Occipital lobe (tissue), 2 donors: ENCODE measurements around the gene REC114. TPM values are rescaled to one million over a fixed set of nuclear protein-coding genes. Genes with fewer than 3 reads are reported as not detected.
"Not testable (repeated sequence)": the region's sequence is repeated elsewhere in the genome, so short reads cannot be mapped to it uniquely, and the experiment has no call there.

Experiments
- DNase-seq: peaks from one replicate; lab custom pipeline; 2025; lab: John Stamatoyannopoulos, UW
- total RNA-seq: library from RNA; depleted of rRNA; stranded (reverse); fragments of >200 nt; gene quantifications from one replicate; pipeline ENCODE4 v1.2.3, GENCODE V29; 2014

Gene REC114
- total RNA-seq, 1 donor from 2014 or later, result not detected

- DNase-seq, result no peak
These were observed 12.9 kb downstream of the REC114 start for GRCh38 chr15:73455876-73456275.

GRCh38 chr15:73457334-73457733 lies 14.4 kb downstream of the REC114 start:
- DNase-seq, result no peak

GRCh38 chr15:73460662-73461061 lies 17.7 kb downstream of the REC114 start:
- DNase-seq, result no peak

GRCh38 chr15:73464602-73465001 lies 21.6 kb downstream of the REC114 start:
- DNase-seq, result no peak

- no peak for DNase-seq
These were observed 24.8 kb downstream of the REC114 start for GRCh38 chr15:73467758-73468157.

GRCh38 chr15:73474785-73475184 lies 31.8 kb downstream of the REC114 start:
- DNase-seq, result no peak

GRCh38 chr15:73476704-73477216 lies 33.8 kb downstream of the REC114 start:
- DNase-seq, result no peak

GRCh38 chr15:73480050-73480449 lies 37.1 kb downstream of the REC114 start:
- no peak for DNase-seq

GRCh38 chr15:73482166-73482565 lies 39.2 kb downstream of the REC114 start:
- no peak for DNase-seq

- DNase-seq, result no peak
These were observed 40.1 kb downstream of the REC114 start for GRCh38 chr15:73483053-73483452.

GRCh38 chr15:73485372-73485771 lies 42.4 kb downstream of the REC114 start:
- DNase-seq, result no peak

- DNase-seq, result not testable (repeated sequence)
These were observed 42.9 kb downstream of the REC114 start for GRCh38 chr15:73485885-73486284.

- DNase-seq, result no peak
These were observed 45.7 kb downstream of the REC114 start for GRCh38 chr15:73488698-73489097.

GRCh38 chr15:73493922-73494321 lies 51.0 kb downstream of the REC114 start:
- DNase-seq, result no peak

- DNase-seq, result no peak
These were observed 52.2 kb downstream of the REC114 start for GRCh38 chr15:73495181-73495580.

- DNase-seq, result no peak
These were observed 57.7 kb downstream of the REC114 start for GRCh38 chr15:73500696-73501095.

- no peak for DNase-seq
These were observed 61.9 kb downstream of the REC114 start for GRCh38 chr15:73504885-73505284.

GRCh38 chr15:73515527-73515926 lies 72.6 kb downstream of the REC114 start:
- DNase-seq, result no peak

GRCh38 chr15:73517566-73517965 lies 74.6 kb downstream of the REC114 start:
- DNase-seq, result no peak

GRCh38 chr15:73518180-73518862 lies 75.4 kb downstream of the REC114 start:
- no peak for DNase-seq

GRCh38 chr15:73518876-73519733 lies 76.1 kb downstream of the REC114 start:
- DNase-seq, result no peak

- no peak for DNase-seq
These were observed 79.0 kb downstream of the REC114 start for GRCh38 chr15:73522011-73522410.

- DNase-seq, result no peak
These were observed 82.0 kb downstream of the REC114 start for GRCh38 chr15:73524919-73525318.
